GM10248 (cell line): ENCODE data around the gene ARF1.

ENCODE experiments used
- CTCF ChIA-PET: fragments of 300-600 bp; sonication (Branson Sonifier 250); formaldehyde crosslinking; extraction: SDS; loops from one replicate; lab custom pipeline; 2021; ENCODE audit warnings: antibody characterized with exemption; lab: Yijun Ruan, JAX
- POLR2A ChIA-PET: fragments of 350-650 bp; sonication (Branson Sonifier 250); formaldehyde crosslinking; extraction: SDS; loops from one replicate; lab custom pipeline; 2020; ENCODE audit warnings: antibody characterized with exemption; lab: Yijun Ruan, JAX
- DNase-seq: peaks from one replicate; pipeline ENCODE4 v3.0.0; 2012; ENCODE audit errors: extremely low spot score
- CTCF ChIP-seq: IDR thresholded peaks from 2 replicates; pipeline ENCODE4 v1.5.1; 2012; ENCODE audit warnings: mild to moderate bottlenecking, low read depth; ENCODE audit errors: extremely low read depth, missing control alignments, control extremely low read depth

The ARF1 gene

GRCh38 chr1:228064741-228065542 lies 17.6 kb upstream of the ARF1 start:
- ChIA-PET CTCF (no interaction called here), POLR2A (no interaction called here)
- no peak for DNase-seq
- TF ChIP-seq CTCF, result no peak

GRCh38 chr1:228065543-228066347 lies 16.8 kb upstream of the ARF1 start:
- ChIA-PET POLR2A (no interaction called here), CTCF (no interaction called here)
- no peak for TF ChIP-seq CTCF
- DNase-seq, result no peak

DNA sequence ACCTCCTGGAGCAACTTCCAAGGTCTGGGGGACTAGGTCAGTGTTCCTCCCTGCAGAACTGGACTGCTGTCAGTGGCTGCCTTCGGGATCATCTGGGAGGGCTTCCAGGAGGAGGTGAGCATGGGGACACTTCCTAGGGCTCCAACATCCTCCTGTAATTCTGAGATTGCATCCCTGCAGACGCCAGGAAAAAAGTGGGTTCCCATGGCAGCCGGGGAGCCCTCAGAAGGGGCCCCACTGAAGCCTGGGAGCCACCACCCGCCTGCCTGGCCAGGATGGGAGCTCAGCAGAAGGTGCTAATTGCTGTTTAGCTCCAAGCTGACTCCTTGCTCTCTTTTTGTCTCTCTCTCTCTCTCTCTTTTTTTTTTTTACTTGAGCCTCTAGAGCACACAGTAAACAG lies 16.1 kb upstream of the ARF1 start:
- CTCF ChIA-PET, result no interaction called here
- no peak for TF ChIP-seq CTCF
- no peak for DNase-seq
- POLR2A ChIA-PET, result no interaction called here

GRCh38 chr1:228066891-228067654 lies 15.4 kb upstream of the ARF1 start:
- ChIA-PET POLR2A (no interaction called here), CTCF (no interaction called here)
- TF ChIP-seq CTCF, result no peak
- DNase-seq, result no peak

DNA sequence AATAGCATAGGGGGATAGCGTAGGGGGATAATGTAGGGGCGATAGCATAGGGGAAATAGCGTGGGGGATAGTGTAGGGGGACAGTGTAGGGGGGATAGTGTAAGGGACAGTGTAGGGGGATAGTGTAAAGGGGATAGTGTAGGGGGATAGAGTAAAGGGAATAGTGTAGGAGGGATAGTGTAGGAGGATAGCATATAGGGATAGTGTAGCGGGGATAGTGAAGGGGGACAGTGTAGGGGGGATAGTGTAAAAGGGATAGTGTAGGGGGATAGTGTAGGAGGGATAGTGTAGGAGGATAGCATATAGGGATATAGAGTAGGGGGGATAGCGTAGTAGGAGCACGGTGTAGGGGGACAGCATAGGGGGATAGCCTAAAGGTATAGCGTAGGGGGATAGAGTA lies 14.1 kb upstream of the ARF1 start:
- ChIA-PET POLR2A (no interaction called here), CTCF (no interaction called here)
- no peak for DNase-seq
- no peak for TF ChIP-seq CTCF

DNA sequence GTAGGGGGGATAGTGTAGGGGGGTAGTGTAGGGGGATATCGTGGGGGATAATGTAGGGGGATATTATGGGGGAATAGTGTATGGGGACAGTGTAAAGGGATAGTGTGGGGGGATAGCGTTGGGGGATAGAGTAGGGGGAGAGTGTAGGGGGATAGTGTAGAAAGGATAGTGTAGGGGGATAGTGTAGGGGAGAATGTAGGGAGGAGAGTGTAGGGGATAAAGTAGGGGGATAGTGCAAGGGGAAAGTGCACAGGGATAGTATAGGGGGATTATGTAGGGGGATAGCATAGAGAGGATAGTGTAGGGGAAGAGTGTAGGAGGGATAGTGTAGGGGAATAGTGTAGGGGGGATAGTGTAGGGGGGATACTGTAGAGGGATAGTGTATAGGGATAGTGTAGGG lies 12.3 kb upstream of the ARF1 start:
- DNase-seq, result no peak
- TF ChIP-seq CTCF, result no peak
- CTCF ChIA-PET, result no interaction called here
- POLR2A ChIA-PET, result no interaction called here
